HG03571 (cell line): ENCODE measurements around the gene BRI3BP.
"Not testable (repeated sequence)": the region's sequence is repeated elsewhere in the genome, so short reads cannot be mapped to it uniquely, and the experiment has no call there.

ENCODE experiments used
- ATAC-seq: cut with Tn5 transposase; IDR thresholded peaks from one replicate; pipeline ENCODE4 v1.9.1; 2021; ENCODE audit not compliant: unreplicated experiment

Gene BRI3BP

GRCh38 chr12:125018356-125018755, 24.9 kb downstream of the BRI3BP start:
- ATAC-seq = no peak

- no peak for ATAC-seq
Observed at GRCh38 chr12:125021096-125021495, 27.7 kb downstream of the BRI3BP start.

GRCh38 chr12:125021771-125022170, 28.3 kb downstream of the BRI3BP start:
- no peak for ATAC-seq

GRCh38 chr12:125023065-125023464, 29.6 kb downstream of the BRI3BP start:
- ATAC-seq = no peak

- no peak for ATAC-seq
Observed at GRCh38 chr12:125024949-125025563, 31.6 kb downstream of the BRI3BP start.

GRCh38 chr12:125025606-125026235, 32.3 kb downstream of the BRI3BP start:
- no peak for ATAC-seq

GRCh38 chr12:125028106-125028505, 34.7 kb downstream of the BRI3BP start:
- ATAC-seq = no peak

- ATAC-seq = no peak
Observed at GRCh38 chr12:125029761-125030358, 36.4 kb downstream of the BRI3BP start.

GRCh38 chr12:125031471-125031870, 38.0 kb downstream of the BRI3BP start:
- not testable (repeated sequence) for ATAC-seq

- ATAC-seq = no peak
Observed at GRCh38 chr12:125032466-125033152, 39.2 kb downstream of the BRI3BP start.

GRCh38 chr12:125033288-125033687, 39.8 kb downstream of the BRI3BP start:
- no peak for ATAC-seq

- no peak for ATAC-seq
Observed at GRCh38 chr12:125038976-125039625, 45.7 kb downstream of the BRI3BP start.

- no peak for ATAC-seq
Observed at GRCh38 chr12:125049093-125049458, 55.6 kb downstream of the BRI3BP start.

GRCh38 chr12:125050446-125050845, 57.0 kb downstream of the BRI3BP start:
- ATAC-seq = no peak

GRCh38 chr12:125050868-125051267, 57.4 kb downstream of the BRI3BP start:
- ATAC-seq = no peak

GRCh38 chr12:125053821-125054220, 60.4 kb downstream of the BRI3BP start:
- no peak for ATAC-seq

- no peak for ATAC-seq
Observed at GRCh38 chr12:125055591-125055990, 62.1 kb downstream of the BRI3BP start.

- ATAC-seq = no peak
Observed at GRCh38 chr12:125056306-125056705, 62.9 kb downstream of the BRI3BP start.

- ATAC-seq = no peak
Observed at GRCh38 chr12:125057708-125058107, 64.3 kb downstream of the BRI3BP start.

- no peak for ATAC-seq
Observed at GRCh38 chr12:125061229-125061628, 67.8 kb downstream of the BRI3BP start.

GRCh38 chr12:125063522-125063921, 70.1 kb downstream of the BRI3BP start:
- ATAC-seq = not testable (repeated sequence)
